IPS-18a (cell line): ENCODE results near the gene DDC.

Experiments
- H3K27ac ChIP-seq: one replicate; pipeline ENCODE4 v1.5.1; 2013; ENCODE audit warnings: low read length
- H3K27me3 ChIP-seq: one replicate; pipeline ENCODE4 v1.6.1; 2013; ENCODE audit warnings: mild to moderate bottlenecking, low read length; ENCODE audit not compliant: control insufficient read depth, insufficient read depth
- H3K36me3 ChIP-seq: one replicate; pipeline ENCODE4 v1.6.1; 2013; ENCODE audit warnings: low read depth, low read length; ENCODE audit not compliant: control insufficient read depth
- H3K4me1 ChIP-seq: one replicate; pipeline ENCODE4 v1.6.1; 2013; ENCODE audit warnings: low read depth, low read length; ENCODE audit not compliant: control insufficient read depth
- H3K4me3 ChIP-seq: one replicate; pipeline ENCODE4 v1.5.1; 2013; ENCODE audit warnings: low read length
- H3K9ac ChIP-seq: one replicate; pipeline ENCODE4 v1.6.1; 2013; ENCODE audit warnings: mild to moderate bottlenecking, low read length, moderate library complexity
- H3K9me3 ChIP-seq: one replicate; pipeline ENCODE4 v1.6.1; 2013; ENCODE audit warnings: low read depth, low read length; ENCODE audit not compliant: control insufficient read depth

The DDC gene

GRCh38 chr7:50505553-50506210 is 59.5 kb downstream of the DDC start:
- Histone ChIP-seq H3K4me3 (no peak overlapping the region), H3K27ac (no peak overlapping the region), H3K4me1 (no peaks in the 10 kb centered on the region), H3K27me3 (no peaks in the 10 kb centered on the region), H3K36me3 (no peaks in the 10 kb centered on the region), H3K9me3 (no peaks in the 10 kb centered on the region), H3K9ac (no peak overlapping the region)

- H3K27me3 ChIP-seq, result no peaks in the 10 kb centered on the region
- no peak overlapping the region for H3K27ac ChIP-seq
- H3K9me3 ChIP-seq, result no peaks in the 10 kb centered on the region
- H3K4me1 ChIP-seq, result no peaks in the 10 kb centered on the region
- no peaks in the 10 kb centered on the region for H3K36me3 ChIP-seq
- no peak overlapping the region for H3K9ac ChIP-seq
- no peak overlapping the region for H3K4me3 ChIP-seq
These were observed 60.3 kb downstream of the DDC start for GRCh38 chr7:50504646-50505546.

DNA sequence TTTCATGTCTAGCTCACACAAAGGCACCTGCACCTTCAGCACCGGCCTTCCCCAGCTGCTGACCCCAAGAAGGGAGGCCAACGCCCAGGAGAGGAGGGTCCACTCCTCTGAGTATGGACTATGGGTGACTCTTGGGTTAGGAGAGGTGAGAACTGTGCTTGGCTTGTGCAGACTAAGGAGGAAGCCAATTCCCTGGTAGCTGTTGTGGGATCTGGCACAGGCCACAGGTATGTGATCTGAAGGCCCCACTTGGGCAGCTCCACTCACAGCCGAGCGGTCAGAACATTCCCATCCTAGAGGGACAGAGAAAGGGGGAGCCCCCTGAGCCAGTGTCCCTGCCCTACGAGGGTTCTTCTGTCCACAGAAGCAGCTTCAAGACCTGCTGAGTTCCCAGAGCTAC is 62.3 kb downstream of the DDC start:
- Histone ChIP-seq H3K9ac (no peak overlapping the region), H3K4me3 (no peak overlapping the region), H3K4me1 (no peaks in the 10 kb centered on the region), H3K36me3 (no peaks in the 10 kb centered on the region), H3K9me3 (no peaks in the 10 kb centered on the region), H3K27ac (no peak overlapping the region), H3K27me3 (no peaks in the 10 kb centered on the region)

DNA sequence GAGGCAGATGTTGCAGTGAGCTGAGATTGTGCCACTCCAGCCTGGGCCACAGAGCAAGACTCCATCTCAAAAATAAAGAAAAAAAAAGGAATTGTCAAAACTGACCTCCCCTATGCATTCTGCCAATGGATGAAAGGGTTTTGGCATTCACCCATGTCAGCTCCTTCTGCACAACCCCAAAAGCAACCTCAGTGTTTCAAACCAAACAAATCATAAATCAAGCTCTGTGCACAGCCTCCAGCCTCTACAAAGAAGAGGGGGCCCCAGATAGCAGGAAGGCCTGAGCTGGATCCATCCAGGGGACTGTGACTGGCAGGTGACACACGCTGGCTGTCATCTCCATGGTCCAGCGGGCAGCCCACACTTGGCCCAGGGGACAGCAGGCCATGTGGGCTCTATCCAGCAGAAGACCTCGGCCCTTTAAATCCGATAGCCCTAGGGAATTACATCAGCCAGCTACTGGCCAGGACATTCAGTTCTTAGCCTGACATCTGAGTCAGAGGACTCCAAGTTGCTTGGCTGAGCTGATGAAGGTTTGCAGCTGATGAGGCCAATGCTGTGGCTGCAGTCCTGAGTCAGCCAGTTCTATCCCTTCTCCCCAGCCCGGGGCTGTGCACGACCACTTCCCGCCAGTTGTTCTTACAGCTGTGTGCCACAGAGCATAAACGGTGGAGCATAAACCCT is 63.1 kb downstream of the DDC start:
- Histone ChIP-seq H3K9ac (no peak overlapping the region), H3K27ac (no peak overlapping the region), H3K4me1 (no peaks in the 10 kb centered on the region)

GRCh38 chr7:50499092-50499491 is 66.1 kb downstream of the DDC start:
- H3K27me3 ChIP-seq, result no peaks in the 10 kb centered on the region
- no peak overlapping the region for H3K9ac ChIP-seq
- no peaks in the 10 kb centered on the region for H3K4me1 ChIP-seq
- H3K9me3 ChIP-seq, result no peaks in the 10 kb centered on the region
- no peak overlapping the region for H3K27ac ChIP-seq
- H3K4me3 ChIP-seq, result no peak overlapping the region
- no peaks in the 10 kb centered on the region for H3K36me3 ChIP-seq

More for the DNA sequence above, 63.1 kb downstream of the DDC start:
- Histone ChIP-seq H3K27me3 (no peaks in the 10 kb centered on the region), H3K9me3 (no peaks in the 10 kb centered on the region), H3K4me3 (no peak overlapping the region), H3K36me3 (no peaks in the 10 kb centered on the region)

DNA sequence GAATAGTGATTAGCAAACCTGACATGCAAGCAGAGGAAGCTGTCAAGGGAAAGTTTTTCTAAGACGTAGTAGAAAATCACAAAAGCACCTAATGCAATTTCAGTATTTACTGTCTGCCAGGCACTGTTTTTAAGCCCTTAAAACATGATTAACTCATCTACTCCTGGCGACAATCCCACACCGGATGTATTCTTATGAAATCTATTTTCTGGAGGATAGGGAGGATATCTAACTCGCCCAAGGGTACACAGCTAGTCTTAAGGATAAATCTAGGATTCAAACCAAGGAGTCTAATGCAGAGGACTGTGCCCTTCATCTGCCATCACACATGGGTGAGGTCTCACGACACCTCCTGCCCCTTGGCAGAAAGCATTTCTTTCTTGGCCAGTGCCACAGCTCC is 67.2 kb downstream of the DDC start:
- no peaks in the 10 kb centered on the region for H3K4me1 ChIP-seq
- H3K9ac ChIP-seq, result no peak overlapping the region
- no peaks in the 10 kb centered on the region for H3K27me3 ChIP-seq
- no peaks in the 10 kb centered on the region for H3K36me3 ChIP-seq
- no peaks in the 10 kb centered on the region for H3K9me3 ChIP-seq
- no peak overlapping the region for H3K27ac ChIP-seq
- no peak overlapping the region for H3K4me3 ChIP-seq

DNA sequence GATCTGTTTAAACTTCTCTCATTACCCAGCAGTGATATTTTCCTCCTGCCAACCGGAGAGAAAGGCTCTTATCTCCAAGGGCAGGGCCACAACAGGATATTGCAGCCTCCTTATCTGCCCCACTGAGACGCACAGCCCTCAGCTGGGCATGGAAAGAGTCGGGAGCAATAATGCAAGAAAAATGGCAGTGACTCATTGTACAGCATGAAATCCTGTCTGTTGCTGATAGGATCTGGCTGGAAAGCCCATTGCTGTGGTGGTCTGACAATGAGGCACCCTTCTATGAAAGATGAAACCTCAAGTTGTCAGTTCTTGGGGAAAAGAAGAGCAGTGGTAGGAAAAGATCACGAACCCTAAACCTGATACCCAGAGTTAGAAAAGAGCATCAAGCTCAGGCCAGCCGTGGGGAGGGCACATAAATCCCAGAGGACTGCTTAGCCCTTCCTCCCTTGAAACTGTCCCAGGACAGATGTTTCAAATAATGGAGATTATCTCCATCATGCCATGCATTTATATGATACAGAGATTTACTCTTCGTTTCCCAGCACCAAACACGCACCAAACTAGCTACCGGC is 68.0 kb downstream of the DDC start:
- no peaks in the 10 kb centered on the region for H3K27me3 ChIP-seq
- no peaks in the 10 kb centered on the region for H3K9me3 ChIP-seq
- H3K4me3 ChIP-seq, result no peak overlapping the region
- H3K9ac ChIP-seq, result no peak overlapping the region
- H3K36me3 ChIP-seq, result no peaks in the 10 kb centered on the region
- H3K4me1 ChIP-seq, result no peaks in the 10 kb centered on the region
- H3K27ac ChIP-seq, result no peak overlapping the region

DNA sequence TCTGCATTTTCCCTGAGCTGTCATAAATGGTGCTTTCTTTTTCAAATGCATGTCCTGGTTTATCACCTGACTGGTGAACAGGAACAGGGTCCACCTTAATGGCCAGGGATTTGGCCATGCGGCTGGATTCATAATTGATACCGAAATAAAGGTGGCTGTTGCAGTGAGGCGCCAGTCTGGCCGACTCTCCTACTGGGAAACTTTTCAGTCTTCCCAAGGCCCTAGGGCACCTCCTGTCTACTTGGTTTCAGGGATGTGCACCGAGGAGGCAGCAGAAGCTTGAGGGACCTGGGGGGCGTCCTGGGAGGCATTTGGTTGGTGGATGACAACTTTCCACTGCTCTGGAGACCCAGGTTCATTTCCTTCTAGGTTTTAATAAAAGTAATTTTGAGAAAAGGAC is 68.6 kb downstream of the DDC start:
- H3K9me3 ChIP-seq, result no peaks in the 10 kb centered on the region
- H3K4me3 ChIP-seq, result no peak overlapping the region
- no peak overlapping the region for H3K27ac ChIP-seq
- H3K36me3 ChIP-seq, result no peaks in the 10 kb centered on the region
- no peak overlapping the region for H3K9ac ChIP-seq
- no peaks in the 10 kb centered on the region for H3K27me3 ChIP-seq
- no peaks in the 10 kb centered on the region for H3K4me1 ChIP-seq

DNA sequence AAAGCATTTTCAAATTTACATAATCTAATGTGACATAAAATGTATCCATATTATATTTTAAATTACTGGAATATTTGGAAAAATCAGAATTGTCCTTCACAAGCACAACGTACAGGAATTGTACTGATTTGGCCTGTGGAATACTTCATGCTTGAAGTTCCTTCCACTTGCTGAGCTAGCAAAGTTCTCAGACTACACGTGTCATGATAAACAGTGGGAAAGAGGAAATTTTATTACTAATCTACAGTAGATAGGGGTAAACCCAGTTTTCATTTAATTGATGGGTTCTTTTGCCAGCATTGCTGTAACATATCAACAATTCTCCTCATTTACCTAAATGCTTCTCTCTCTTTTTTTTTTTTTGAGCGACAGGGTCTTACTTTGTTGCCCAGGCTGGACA is 69.5 kb downstream of the DDC start:
- no peaks in the 10 kb centered on the region for H3K4me1 ChIP-seq
- H3K4me3 ChIP-seq, result no peak overlapping the region
- H3K36me3 ChIP-seq, result no peaks in the 10 kb centered on the region
- no peak overlapping the region for H3K9ac ChIP-seq
- H3K27ac ChIP-seq, result no peak overlapping the region
- H3K9me3 ChIP-seq, result no peaks in the 10 kb centered on the region
- H3K27me3 ChIP-seq, result no peaks in the 10 kb centered on the region

DNA sequence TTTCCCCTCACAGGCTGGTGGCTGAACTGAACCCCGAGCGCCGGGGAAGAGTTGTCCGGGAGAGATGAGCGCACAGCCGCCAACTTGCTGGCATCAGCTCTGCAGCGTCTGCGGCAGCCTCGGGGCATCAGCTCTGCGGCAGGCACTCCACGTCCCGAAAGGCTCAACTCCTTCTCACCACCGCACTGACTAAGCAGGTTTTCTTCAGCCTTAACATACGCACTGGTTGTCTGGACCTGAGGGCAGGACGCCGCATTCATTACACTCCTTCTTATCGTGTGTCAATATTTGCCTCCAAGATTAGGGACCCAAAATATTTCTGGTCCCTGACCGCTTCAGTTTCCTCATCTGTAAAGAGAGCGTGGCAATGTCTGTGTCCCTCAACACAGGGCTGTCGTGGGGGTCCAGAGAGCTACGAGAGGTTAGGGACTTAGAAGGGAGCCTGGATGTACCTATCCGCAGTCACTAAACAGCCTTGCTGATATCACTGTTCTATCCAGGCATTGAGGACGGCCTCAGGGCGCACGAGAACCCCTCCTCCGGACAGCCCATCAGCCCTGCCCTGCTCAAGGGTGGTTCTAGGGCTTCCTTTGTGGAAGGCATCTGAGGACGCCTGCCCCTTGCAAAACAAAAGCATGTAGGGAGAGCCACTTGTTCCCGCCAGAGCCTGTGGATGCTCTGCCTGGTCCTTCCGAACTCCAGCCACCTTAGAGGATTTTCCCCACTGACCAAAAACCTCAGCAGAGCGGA is 72.3 kb downstream of the DDC start:
- H3K27me3 ChIP-seq, result no peaks in the 10 kb centered on the region
- H3K4me3 ChIP-seq, result no peak overlapping the region
- H3K27ac ChIP-seq, result no peak overlapping the region
- peaks cover 7% of the 10 kb centered on the region for H3K9me3 ChIP-seq
- no peak overlapping the region for H3K9ac ChIP-seq
- no peaks in the 10 kb centered on the region for H3K4me1 ChIP-seq
- H3K36me3 ChIP-seq, result no peaks in the 10 kb centered on the region

GRCh38 chr7:50491943-50492342 is 73.3 kb downstream of the DDC start:
- Histone ChIP-seq H3K4me3 (no peak overlapping the region), H3K4me1 (no peaks in the 10 kb centered on the region), H3K27ac (no peak overlapping the region), H3K36me3 (no peaks in the 10 kb centered on the region), H3K27me3 (no peaks in the 10 kb centered on the region), H3K9ac (no peak overlapping the region), H3K9me3 (peaks cover 7% of the 10 kb centered on the region)
